ENCODE measurements around the gene KCNJ9.

KCNJ9 gene

DNA sequence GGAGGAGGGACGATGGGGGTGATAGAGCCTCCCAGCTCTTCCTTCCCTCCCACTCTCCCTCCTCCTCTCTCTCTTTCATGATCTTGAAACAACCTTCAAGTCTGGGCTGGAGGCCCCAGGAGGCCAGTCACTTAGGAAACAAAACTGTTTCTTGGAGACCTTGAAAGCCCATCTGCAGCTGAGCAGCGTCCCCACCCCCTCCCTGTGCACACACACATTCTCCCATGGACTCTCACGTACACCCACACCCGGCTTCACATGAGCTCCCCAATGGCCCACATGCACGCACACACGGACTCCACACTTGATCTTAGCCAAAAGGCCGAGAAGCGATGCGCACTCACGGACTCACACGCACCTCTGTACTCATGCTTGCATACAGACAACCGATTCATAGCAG is 31.0 kb downstream of the KCNJ9 start:
- H3K4me3 ChIP-seq (replicated peaks; ENCODE audit: low read depth, low read length) = no peak overlapping the region
- DNase-seq (ENCODE audit: low read depth) = no peak
- TF ChIP-seq, protein P1, sequence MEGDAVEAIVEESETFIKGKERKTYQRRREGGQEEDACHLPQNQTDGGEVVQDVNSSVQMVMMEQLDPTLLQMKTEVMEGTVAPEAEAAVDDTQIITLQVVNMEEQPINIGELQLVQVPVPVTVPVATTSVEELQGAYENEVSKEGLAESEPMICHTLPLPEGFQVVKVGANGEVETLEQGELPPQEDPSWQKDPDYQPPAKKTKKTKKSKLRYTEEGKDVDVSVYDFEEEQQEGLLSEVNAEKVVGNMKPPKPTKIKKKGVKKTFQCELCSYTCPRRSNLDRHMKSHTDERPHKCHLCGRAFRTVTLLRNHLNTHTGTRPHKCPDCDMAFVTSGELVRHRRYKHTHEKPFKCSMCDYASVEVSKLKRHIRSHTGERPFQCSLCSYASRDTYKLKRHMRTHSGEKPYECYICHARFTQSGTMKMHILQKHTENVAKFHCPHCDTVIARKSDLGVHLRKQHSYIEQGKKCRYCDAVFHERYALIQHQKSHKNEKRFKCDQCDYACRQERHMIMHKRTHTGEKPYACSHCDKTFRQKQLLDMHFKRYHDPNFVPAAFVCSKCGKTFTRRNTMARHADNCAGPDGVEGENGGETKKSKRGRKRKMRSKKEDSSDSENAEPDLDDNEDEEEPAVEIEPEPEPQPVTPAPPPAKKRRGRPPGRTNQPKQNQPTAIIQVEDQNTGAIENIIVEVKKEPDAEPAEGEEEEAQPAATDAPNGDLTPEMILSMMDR (IDR thresholded peaks at IDR 0.05; ENCODE audit: low read length, missing control alignments) = no peak

DNA sequence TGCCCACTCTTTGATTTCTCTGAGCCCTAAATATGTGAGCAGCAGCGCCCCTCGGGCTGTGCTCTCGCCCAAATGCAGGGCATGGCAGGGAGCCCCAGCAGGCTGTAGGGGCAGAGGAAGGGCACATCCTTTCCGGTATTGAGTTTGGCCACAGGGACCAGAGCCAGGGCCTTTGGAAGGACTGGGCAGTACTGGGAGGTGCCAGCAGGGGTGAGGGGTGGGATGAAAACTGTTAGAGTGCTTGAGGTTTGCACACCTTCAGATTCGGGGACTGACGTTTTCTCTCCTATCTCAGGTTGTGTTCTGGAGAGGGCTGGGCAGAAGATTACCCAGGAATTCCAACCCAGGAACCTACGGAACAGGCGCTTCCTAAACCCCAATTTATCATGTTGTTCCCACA is 32.1 kb downstream of the KCNJ9 start:
- TF ChIP-seq, protein P1 (IDR thresholded peaks at IDR 0.05; ENCODE audit: low read length, missing control alignments) = no peak
- no peak for DNase-seq (ENCODE audit: low read depth)
- H3K4me3 ChIP-seq (replicated peaks; ENCODE audit: low read depth, low read length) = no peak overlapping the region

DNA sequence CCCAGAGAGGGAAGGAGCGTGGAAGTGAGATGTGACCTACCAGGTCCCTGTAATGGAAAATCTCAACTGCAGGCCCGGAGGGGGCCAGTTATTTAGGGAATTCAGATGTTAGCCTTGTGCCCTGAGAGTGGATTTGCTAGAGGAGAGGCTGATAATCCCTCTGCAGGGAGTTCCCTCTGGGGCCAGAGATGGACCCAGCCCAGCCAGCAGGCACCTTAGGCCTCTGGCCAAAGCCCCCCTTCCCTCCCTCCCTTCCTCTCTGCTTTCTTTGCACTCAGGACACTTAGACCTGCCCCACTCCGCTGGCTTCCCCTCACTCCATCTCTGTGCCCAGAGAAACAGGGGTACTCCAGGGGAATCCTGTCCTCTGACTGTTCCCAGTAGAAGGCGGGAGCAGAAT is 32.7 kb downstream of the KCNJ9 start:
- no peak for DNase-seq (ENCODE audit: low read depth)
- TF ChIP-seq, protein P1 (IDR thresholded peaks at IDR 0.05; ENCODE audit: low read length, missing control alignments) = no peak
- no peak overlapping the region for H3K4me3 ChIP-seq (replicated peaks; ENCODE audit: low read depth, low read length)

DNA sequence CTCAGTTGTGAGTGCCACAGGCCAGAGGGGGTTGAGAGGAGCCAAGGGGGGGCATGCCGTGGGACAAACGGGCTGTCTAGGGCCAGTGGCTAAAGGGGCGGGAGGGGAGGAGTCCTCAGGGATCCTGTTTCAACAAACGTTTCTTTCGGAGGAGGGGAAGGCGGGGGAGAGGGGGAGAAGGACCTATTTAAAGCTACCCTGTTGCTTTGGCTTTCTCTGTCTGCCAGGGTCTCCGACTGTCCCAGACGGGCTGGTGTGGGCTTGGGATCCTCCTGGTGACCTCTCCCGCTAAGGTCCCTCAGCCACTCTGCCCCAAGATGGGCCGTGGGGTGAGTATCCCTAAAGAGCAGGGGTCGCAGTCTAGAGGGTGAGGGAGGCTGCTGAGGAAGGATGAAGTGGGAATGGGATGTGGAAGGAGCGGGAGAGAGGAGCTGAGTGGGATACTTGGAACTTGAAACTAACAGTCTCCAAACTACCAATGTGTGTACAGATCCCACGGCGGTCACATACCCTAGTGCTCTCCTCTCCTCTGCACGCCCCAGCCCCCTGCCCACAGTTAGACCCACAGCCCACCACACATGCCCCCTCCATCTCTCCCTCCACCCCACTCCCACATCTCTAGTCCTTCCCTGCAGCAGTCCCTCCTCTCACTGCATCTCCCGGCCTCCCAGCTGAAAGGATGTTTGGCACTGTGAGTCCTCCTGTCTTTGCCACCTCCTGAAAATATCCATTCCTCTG is 34.4 kb downstream of the KCNJ9 start, which contains the start of gene ATP1A2:
Gene ATP1A2, plus strand, starts transcription at position 215 of the 738 bp plus-strand sequence. Its CDS starts 103 bp downstream, at position 318.
- TF ChIP-seq, protein P1 (IDR thresholded peaks at IDR 0.05; ENCODE audit: low read length, missing control alignments) = no peak
- H3K4me3 ChIP-seq (replicated peaks; ENCODE audit: low read depth, low read length) = no peak within 1 kb of the TSS
- DNase-seq (ENCODE audit: low read depth) = no peak

DNA sequence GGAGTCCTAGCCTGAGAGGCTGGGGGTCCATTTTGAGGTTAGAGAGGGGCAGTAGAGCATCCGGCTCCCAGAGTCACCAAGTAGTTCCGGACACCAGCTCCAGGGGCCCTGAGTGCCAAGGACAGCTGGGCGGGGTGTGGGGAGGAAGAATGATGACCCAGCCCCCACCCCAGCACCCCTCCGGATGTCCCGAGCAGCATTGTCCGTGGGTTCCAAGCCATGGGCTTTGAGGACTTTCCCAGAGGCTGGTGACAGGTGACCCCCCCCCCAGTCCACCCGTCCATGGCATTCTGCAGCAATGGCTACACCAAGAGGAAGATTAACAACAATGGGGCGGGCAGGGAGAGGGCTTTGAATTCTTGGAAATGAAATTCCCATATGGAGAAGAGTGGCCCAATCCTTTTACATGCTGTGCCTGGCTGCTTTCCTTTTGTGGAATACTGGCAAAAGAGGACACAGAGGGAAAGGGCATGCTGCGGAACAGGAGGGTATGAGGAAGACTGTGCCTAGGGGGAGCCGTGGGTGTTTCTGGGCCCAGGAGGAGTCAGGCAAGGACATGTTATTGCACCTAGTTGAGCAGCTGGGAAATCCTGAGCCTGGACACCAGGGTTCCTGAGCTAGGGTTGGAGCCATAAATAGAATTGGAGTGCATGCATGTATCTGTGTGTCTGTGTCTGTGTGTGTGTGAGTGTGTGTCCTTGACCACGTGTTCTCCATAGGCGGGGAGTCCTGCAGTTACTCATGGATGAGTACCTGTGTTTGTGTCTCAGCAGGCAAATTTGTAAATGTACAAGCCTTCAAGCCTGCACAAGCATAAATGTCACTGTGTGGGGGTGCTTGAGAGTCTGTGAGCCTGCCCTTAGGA is 35.2 kb downstream of the KCNJ9 start:
- no peak overlapping the region for H3K4me3 ChIP-seq (replicated peaks; ENCODE audit: low read depth, low read length)
- TF ChIP-seq, protein P1 (IDR thresholded peaks at IDR 0.05; ENCODE audit: low read length, missing control alignments) = no peak
- DNase-seq (ENCODE audit: low read depth) = peak; percentile 27

DNA sequence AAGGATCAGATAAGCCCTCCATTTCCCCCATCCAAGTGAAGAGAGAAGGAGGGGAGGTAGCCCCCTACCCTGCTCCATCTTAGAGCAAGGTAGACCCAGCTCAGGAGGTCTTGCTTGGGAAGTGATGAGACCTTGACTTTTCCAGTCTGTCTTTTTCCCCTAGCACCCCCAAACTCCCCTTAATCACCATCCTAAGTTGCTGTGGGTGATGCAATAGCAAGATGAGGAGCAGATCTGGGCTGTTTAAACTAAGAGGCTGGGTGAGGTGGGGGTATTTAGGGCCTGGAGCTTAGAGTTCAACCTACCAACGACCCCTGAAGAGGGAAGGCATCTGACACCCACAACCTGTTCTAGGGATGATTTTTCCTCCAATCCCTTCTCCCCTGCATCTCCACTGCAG is 36.0 kb downstream of the KCNJ9 start:
- TF ChIP-seq, protein P1 (IDR thresholded peaks at IDR 0.05; ENCODE audit: low read length, missing control alignments) = no peak
- DNase-seq (ENCODE audit: low read depth) = no peak
- no peak overlapping the region for H3K4me3 ChIP-seq (replicated peaks; ENCODE audit: low read depth, low read length)

All from fibroblast of pulmonary artery (primary cell).